Cardiac muscle cell (in vitro differentiated cells and primary cell): ENCODE data around the gene HSPB1. TPM values are rescaled to one million over a fixed set of nuclear protein-coding genes. Genes with fewer than 3 reads are reported as not detected.
"Not testable (repeated sequence)": the region's sequence is repeated elsewhere in the genome, so short reads cannot be mapped to it uniquely, and the experiment has no call there.

ENCODE experiments used
- DNase-seq, 2 donors: peaks; one replicate each; pipeline versions ENCODE4 v3.0.0 to v3.0.0-alpha.2; 2010 to 2017; ENCODE audit warnings: low read depth in 1 of 2, low spot score in 1 of 2
- H3K27ac ChIP-seq: fragments of 200-600 bp; sonication (generic); 2 replicates; pipeline ENCODE4 v1.5.1; 2016
- H3K27me3 ChIP-seq: fragments of 200-600 bp; sonication (generic); 2 replicates; pipeline ENCODE4 v1.6.0; 2016; ENCODE audit warnings: control low read depth
- H3K36me3 ChIP-seq: fragments of 200-600 bp; sonication (generic); 2 replicates; pipeline ENCODE4 v1.5.1; 2016; ENCODE audit warnings: control low read depth
- H3K4me1 ChIP-seq: fragments of 200-600 bp; sonication (generic); 2 replicates; pipeline ENCODE4 v1.8.1; 2017; ENCODE audit warnings: low read depth, mild to moderate bottlenecking, mixed run types
- H3K4me3 ChIP-seq: fragments of 200-600 bp; sonication (generic); 2 replicates; pipeline ENCODE4 v1.5.1; 2016; ENCODE audit warnings: mild to moderate bottlenecking
- H3K9me3 ChIP-seq: fragments of 200-600 bp; sonication (generic); 2 replicates; pipeline ENCODE4 v1.5.1; 2017; ENCODE audit warnings: low read depth, mild to moderate bottlenecking, control low read depth
- CTCF ChIP-seq: IDR thresholded peaks from 2 replicates; pipeline ENCODE4 v1.5.1; 2012; ENCODE audit warnings: low read depth, mild to moderate bottlenecking, low read length
- polyA plus RNA-seq: library from polyadenylated mRNA; unstranded; fragments of >200 nt; fragmentation: Nextera tagmentation; extraction: Ambion mirVana; gene quantifications from 2 replicates; pipeline ENCODE4 v1.2.1, GENCODE V29; 2016
- total RNA-seq: library from RNA; depleted of rRNA; stranded (reverse); fragments of >200 nt; gene quantifications from 2 replicates; pipeline ENCODE4 v1.2.3, GENCODE V29; 2016

HSPB1 gene
- total and polyA plus RNA-seq, 2 experiments from 2014 or later, result 1,267 to 3,793 TPM

GRCh38 chr7:76282344-76283253 lies 19.9 kb upstream of the HSPB1 start:
- TF ChIP-seq CTCF, result no peak
- peak; percentile 38 to 61 for DNase-seq
- Histone ChIP-seq H3K27ac (no peak overlapping the region), H3K4me3 (peak overlapping the region; percentile 31), H3K36me3 (no peaks in the 10 kb centered on the region), H3K4me1 (no peaks in the 10 kb centered on the region), H3K27me3 (peaks cover 68% of the 10 kb centered on the region), H3K9me3 (no peaks in the 10 kb centered on the region)

DNA sequence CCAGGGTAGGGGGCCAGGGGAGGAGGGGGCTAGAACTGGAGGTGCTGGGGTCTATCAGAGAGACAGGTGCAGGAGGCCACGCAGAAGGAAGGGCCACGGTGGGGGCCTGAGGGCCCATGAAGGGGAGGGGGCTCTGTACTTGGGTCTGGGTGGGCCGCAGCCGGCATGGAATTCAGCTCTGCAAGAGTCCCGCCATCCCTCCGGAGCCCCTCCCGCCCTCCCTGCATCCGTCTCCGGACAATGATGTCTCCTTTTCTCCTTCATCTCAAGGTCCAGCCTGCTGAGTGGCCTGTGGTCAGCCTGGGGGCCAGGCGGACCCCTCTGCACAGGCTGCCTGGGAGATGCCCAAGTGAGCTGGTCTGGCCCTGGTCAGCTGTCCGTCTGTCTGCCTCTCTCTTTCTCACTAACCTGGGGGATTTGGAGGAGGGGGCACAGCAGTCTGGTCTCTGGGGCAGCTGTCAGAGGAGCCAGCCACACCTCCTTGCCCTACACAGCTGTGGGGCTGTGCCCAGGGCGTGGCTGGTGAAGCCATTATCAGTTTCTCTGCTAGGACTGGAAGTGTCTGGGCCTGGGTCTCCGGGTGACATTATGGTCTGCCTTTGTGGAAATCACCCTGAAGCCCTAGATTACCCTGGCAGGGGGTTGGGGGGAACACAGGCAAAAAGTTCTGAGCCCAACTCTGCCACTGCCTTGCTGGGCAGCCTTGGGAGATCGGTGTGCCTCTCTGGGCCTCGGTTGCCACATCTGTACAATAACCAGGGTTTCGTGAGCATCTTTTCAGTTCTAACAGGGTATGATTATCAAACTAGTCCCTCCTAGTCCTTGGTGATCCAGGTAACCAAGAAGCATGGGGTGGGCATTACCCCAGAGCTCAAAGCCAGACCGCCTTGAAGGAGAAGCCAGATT lies 19.0 kb upstream of the HSPB1 start:
- DNase-seq, result no peak
- Histone ChIP-seq H3K27ac (no peak overlapping the region), H3K27me3 (peaks cover 59% of the 10 kb centered on the region), H3K36me3 (no peaks in the 10 kb centered on the region), H3K4me1 (no peaks in the 10 kb centered on the region), H3K4me3 (no peak overlapping the region), H3K9me3 (no peaks in the 10 kb centered on the region)
- no peak for TF ChIP-seq CTCF

- H3K27me3 ChIP-seq, result peaks cover 36% of the 10 kb centered on the region
- H3K36me3 ChIP-seq, result no peaks in the 10 kb centered on the region
- no peaks in the 10 kb centered on the region for H3K9me3 ChIP-seq
- H3K4me1 ChIP-seq, result no peaks in the 10 kb centered on the region
- H3K27ac ChIP-seq, result no peak overlapping the region
- DNase-seq, result no peak
- no peak for TF ChIP-seq CTCF
- H3K4me3 ChIP-seq, result no peak overlapping the region
Observed at GRCh38 chr7:76285604-76286374, 16.7 kb upstream of the HSPB1 start.

GRCh38 chr7:76286842-76287403 lies 15.6 kb upstream of the HSPB1 start:
- TF ChIP-seq CTCF, result no peak

DNA sequence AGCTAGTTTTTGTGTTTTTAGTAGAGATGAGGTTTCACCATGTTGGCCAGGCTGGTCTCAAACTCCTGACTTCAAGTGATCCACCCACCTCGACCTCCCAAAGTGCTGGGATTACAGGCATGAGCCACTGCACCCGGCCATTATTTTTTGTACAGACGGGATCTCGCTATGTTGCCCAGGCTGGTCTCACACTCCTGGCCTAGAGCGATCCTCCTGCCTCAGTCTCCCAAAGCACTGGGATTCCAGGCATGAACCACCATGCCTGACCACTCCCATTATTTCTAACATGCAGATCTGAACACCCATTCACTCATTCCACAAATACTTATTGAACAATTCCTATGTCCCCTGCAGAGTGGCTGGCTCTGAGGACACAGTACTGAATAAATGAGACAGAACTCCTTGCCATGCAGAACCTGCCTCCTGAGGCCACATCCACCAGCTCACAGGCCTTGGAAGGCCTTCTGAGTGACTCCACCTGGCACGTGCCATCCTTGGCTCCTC lies 11.6 kb upstream of the HSPB1 start:
- H3K36me3 ChIP-seq, H3K27me3 ChIP-seq, H3K4me3 ChIP-seq, H3K4me1 ChIP-seq, H3K9me3 ChIP-seq, H3K27ac ChIP-seq: not testable (repeated sequence)
- DNase-seq, result peak in 1 of 2 donors; percentile 28

More at GRCh38 chr7:76286842-76287403, 15.6 kb upstream of the HSPB1 start:
- Histone ChIP-seq H3K9me3 (no peaks in the 10 kb centered on the region), H3K4me3 (no peak overlapping the region), H3K27ac (no peak overlapping the region), H3K36me3 (no peaks in the 10 kb centered on the region), H3K27me3 (peaks cover 26% of the 10 kb centered on the region), H3K4me1 (no peaks in the 10 kb centered on the region)
- no peak for DNase-seq
